SW480 (cell line): ENCODE data around the gene KIAA0408.
"Not testable (repeated sequence)": the region's sequence is repeated elsewhere in the genome, so short reads cannot be mapped to it uniquely, and the experiment has no call there.

Experiments used
- DNase-seq: peaks from one replicate; pipeline ENCODE4 v3.0.0-alpha.2; 2016; ENCODE audit warnings: low spot score

KIAA0408 gene

DNA sequence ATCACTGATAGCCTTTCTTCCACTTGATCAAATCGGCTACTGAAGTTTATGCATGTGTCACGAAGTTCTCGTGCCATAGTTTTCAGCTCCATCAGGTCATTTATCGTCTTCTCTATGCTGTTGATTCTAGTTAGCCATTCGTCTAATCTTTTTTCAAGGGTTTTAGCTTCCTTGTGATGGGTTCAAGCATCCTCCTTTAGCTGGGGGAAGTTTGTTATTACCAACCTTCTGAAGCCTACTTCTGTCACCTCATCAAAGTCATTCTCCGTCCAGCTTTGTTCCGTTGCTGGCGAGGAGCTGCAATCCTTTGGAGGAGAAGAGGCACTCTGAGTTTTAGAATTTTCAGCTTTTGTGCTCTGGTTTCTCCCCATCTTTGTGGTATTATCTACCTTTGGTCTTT is 47.2 kb downstream of the KIAA0408 start:
- not testable (repeated sequence) for DNase-seq
